Muscle layer of colon (tissue), 2 donors: ENCODE results near the gene VPS51.

ENCODE experiments used
- H3K27ac ChIP-seq: one replicate; pipeline ENCODE4 v1.7.0; 2013; ENCODE audit warnings: low read depth, mild to moderate bottlenecking, low read length, moderate library complexity
- H3K27me3 ChIP-seq, 2 donors: one replicate each; pipeline ENCODE4 v1.7.0; 2013; ENCODE audit warnings: low read length in 2 of 2, mild to moderate bottlenecking in 2 of 2; ENCODE audit not compliant: insufficient read depth in 2 of 2, control insufficient read depth in 1 of 2
- H3K36me3 ChIP-seq: one replicate; pipeline ENCODE4 v1.7.0; 2013; ENCODE audit warnings: mild to moderate bottlenecking, low read length; ENCODE audit not compliant: insufficient read depth
- H3K4me1 ChIP-seq: one replicate; pipeline ENCODE4 v1.7.0; 2013; ENCODE audit warnings: mild to moderate bottlenecking, low read length; ENCODE audit not compliant: insufficient read depth
- H3K4me3 ChIP-seq, 2 donors: one replicate each; pipeline ENCODE4 v1.7.0; 2013; ENCODE audit warnings: low read length in 2 of 2, low read depth in 1 of 2, mild to moderate bottlenecking in 1 of 2, moderate library complexity in 1 of 2
- H3K9ac ChIP-seq: one replicate; pipeline ENCODE4 v1.7.0; 2013; ENCODE audit warnings: low read length
- H3K9me3 ChIP-seq: one replicate; pipeline ENCODE4 v1.7.0; 2013; ENCODE audit warnings: mild to moderate bottlenecking, low read length
- donor health status: abdominal sarcoma.
- donor health status: Adenocarcinoma of cecum.

VPS51 gene

DNA sequence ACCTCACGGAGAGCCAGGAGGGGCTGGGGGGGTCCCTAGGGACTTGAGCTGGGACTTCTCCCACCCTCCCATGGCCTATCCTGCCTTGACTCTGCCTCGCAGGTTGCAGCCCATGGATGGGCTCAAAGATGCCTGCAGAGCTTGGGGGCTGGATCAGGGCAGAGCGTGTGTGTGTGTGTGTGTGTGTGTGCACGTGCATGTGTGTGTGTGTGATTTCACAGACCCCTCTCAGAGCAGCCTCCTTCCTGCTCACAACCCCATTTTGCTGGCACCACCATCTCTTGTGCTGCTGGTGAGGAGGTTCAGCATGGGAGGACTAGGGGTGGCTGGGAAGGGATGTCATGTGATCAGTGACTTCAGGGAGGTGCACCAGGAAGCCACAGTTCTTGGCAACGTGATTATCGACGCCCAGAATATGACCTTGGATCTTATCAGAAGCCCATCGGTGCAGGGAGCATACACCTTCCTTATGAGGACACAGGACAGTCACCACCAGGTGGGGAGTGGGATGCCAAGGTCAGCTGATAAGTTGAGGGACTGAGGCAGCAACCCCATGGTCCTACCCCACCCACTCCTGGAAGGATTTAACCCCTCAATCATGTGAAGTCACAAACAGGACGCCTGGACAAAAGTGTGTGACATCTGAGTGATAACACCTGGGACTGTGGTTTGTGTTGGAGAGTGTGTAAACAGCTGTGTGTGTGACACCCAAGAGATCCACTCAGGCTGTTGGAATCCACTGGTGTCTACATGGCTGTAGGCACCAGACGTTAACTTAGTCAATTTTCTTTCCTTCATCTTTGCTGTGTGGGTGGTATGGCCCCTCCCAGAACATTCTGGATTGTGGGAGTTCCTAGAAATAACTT lies 35.8 kb upstream of the VPS51 start:
- no peak overlapping the region for H3K9ac ChIP-seq
- no peaks in the 10 kb centered on the region for H3K36me3 ChIP-seq
- H3K27me3 ChIP-seq: no peaks in the 10 kb centered on the region
- no peak overlapping the region for H3K4me3 ChIP-seq
- no peak overlapping the region for H3K27ac ChIP-seq
- no peaks in the 10 kb centered on the region for H3K4me1 ChIP-seq
- no peaks in the 10 kb centered on the region for H3K9me3 ChIP-seq

DNA sequence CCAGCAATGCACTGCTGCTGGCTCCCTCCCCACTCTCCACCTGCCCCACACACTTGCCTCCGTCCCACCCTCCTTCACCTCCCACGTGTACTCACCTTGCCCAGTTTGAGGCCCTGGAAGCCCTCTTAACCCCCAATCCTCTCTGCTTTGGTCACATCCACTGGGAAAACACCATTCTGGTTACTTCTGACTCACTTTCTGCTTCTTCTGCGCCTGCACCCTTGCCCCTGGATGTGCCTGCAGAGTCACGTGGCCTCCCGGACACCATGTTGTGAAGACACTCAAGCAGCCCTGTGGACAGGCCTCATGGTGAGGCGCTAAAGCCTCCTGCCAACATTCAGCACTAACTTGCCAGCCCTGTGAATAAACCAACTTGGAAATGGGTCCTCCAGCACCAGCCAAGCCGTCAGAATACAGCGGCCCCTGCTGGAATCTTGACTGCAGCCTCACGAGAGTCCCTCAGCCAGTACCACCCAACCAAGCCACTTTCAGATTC lies 35.1 kb upstream of the VPS51 start:
- Histone ChIP-seq H3K4me3 (no peak overlapping the region), H3K27ac (no peak overlapping the region), H3K4me1 (no peaks in the 10 kb centered on the region), H3K9ac (no peak overlapping the region), H3K27me3 (no peaks in the 10 kb centered on the region), H3K9me3 (no peaks in the 10 kb centered on the region), H3K36me3 (no peaks in the 10 kb centered on the region)

GRCh38 chr11:65063532-65063931 lies 32.5 kb upstream of the VPS51 start:
- Histone ChIP-seq H3K4me1 (no peaks in the 10 kb centered on the region), H3K9me3 (no peaks in the 10 kb centered on the region), H3K4me3 (no peak overlapping the region), H3K27me3 (no peaks in the 10 kb centered on the region), H3K27ac (no peak overlapping the region), H3K9ac (no peak overlapping the region), H3K36me3 (no peaks in the 10 kb centered on the region)

GRCh38 chr11:65064847-65065240 lies 31.2 kb upstream of the VPS51 start:
- Histone ChIP-seq H3K36me3 (no peaks in the 10 kb centered on the region), H3K27ac (no peak overlapping the region), H3K4me3 (no peak overlapping the region), H3K9ac (no peak overlapping the region), H3K4me1 (no peaks in the 10 kb centered on the region), H3K27me3 (no peaks in the 10 kb centered on the region), H3K9me3 (no peaks in the 10 kb centered on the region)

- H3K36me3 ChIP-seq: no peaks in the 10 kb centered on the region
- no peaks in the 10 kb centered on the region for H3K9me3 ChIP-seq
- H3K27ac ChIP-seq: no peak overlapping the region
- H3K9ac ChIP-seq: no peak overlapping the region
- no peak overlapping the region for H3K4me3 ChIP-seq
- no peaks in the 10 kb centered on the region for H3K4me1 ChIP-seq
- H3K27me3 ChIP-seq: no peaks in the 10 kb centered on the region
Measured at GRCh38 chr11:65065851-65066250, 30.2 kb upstream of the VPS51 start.

- no peak overlapping the region for H3K4me3 ChIP-seq
- no peak overlapping the region for H3K27ac ChIP-seq
- no peaks in the 10 kb centered on the region for H3K9me3 ChIP-seq
- no peak overlapping the region for H3K9ac ChIP-seq
- H3K36me3 ChIP-seq: no peaks in the 10 kb centered on the region
- no peaks in the 10 kb centered on the region for H3K27me3 ChIP-seq
- no peaks in the 10 kb centered on the region for H3K4me1 ChIP-seq
Measured at GRCh38 chr11:65066315-65066714, 29.7 kb upstream of the VPS51 start.

GRCh38 chr11:65066805-65067291 lies 29.2 kb upstream of the VPS51 start:
- Histone ChIP-seq H3K4me3 (no peak overlapping the region), H3K27me3 (no peaks in the 10 kb centered on the region), H3K9me3 (no peaks in the 10 kb centered on the region), H3K4me1 (no peaks in the 10 kb centered on the region), H3K36me3 (no peaks in the 10 kb centered on the region), H3K27ac (no peak overlapping the region), H3K9ac (no peak overlapping the region)

- no peaks in the 10 kb centered on the region for H3K36me3 ChIP-seq
- no peaks in the 10 kb centered on the region for H3K9me3 ChIP-seq
Measured at GRCh38 chr11:65067446-65067845, 28.6 kb upstream of the VPS51 start.

DNA sequence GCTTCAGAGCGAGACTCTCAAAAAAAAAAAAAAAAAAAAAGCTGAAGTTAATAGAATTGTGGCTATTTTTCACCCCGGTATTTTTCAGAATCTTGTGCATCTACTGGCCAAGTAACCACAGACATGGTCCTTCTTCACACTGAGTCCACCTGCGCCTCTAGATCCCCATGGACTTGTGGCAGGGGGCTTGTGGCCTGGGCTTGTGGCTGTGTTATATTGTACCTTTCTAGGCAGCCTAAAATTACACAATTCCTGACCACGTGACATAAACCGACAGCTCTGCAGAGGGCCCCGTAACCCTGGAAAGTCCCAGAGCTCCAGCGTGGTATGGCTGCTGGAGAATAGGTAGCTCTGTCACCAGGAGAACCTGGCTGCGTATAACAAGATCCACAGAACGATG lies 26.8 kb upstream of the VPS51 start:
- Histone ChIP-seq H3K27me3 (no peaks in the 10 kb centered on the region), H3K4me3 (no peak overlapping the region), H3K4me1 (no peaks in the 10 kb centered on the region), H3K9me3 (no peaks in the 10 kb centered on the region), H3K36me3 (no peaks in the 10 kb centered on the region), H3K9ac (no peak overlapping the region), H3K27ac (no peak overlapping the region)

More at GRCh38 chr11:65067446-65067845, 28.6 kb upstream of the VPS51 start:
- Histone ChIP-seq H3K4me1 (no peaks in the 10 kb centered on the region), H3K27me3 (no peaks in the 10 kb centered on the region), H3K9ac (no peak overlapping the region), H3K27ac (no peak overlapping the region), H3K4me3 (no peak overlapping the region)

DNA sequence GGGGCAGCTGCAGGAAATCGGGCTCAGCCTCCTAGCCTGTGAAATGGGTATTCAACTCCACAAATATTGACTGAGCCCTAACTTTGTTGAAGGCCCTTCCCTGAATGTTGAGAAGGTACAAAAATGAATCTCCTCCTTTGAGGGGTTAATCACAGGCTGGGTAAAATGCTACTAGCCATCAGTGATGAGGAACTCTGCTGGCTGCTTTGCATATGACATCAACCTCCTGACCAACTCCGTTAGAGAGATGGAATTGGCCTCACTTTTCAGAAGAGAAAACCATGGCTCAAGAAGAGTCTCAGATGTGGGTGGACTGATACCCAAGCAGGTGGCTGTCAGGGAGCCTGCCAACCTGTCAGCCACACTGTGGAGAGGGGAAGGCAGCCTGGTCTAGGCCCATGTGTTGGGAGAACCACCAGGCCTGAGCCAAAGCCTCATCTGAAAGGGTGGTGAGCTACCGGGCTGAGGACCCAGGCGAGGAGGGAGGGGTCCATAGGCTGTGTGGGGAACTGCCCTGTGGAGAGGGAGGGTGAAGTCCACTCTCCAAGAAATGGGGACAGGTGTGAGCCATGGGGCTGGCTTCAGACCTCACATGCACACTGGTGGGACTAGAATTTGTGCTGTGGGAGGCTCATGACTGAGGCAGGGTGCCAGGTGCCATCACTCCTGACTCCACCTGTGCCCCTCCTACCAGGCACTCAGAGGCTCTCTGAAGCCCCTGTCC lies 23.9 kb upstream of the VPS51 start:
- Histone ChIP-seq H3K27ac (no peak overlapping the region), H3K27me3 (no peaks in the 10 kb centered on the region), H3K4me1 (no peaks in the 10 kb centered on the region), H3K36me3 (no peaks in the 10 kb centered on the region), H3K9me3 (no peaks in the 10 kb centered on the region), H3K9ac (no peak overlapping the region), H3K4me3 (no peak overlapping the region)

DNA sequence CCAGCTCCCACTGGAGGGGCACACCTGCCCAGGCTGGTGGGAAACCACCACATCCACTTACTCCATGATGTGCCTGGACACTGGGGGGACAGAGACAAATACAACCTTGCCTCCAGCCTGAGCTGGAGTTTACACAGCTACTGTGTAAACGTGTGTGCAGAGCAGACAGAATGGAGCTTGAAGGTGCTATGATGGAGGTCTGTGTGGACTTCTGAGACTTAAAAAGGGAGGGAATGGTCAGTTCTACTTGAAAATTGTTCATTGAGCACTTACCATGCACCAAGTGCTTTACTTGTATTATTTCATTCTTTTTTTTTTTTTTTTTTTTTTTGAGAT lies 23.4 kb upstream of the VPS51 start:
- no peaks in the 10 kb centered on the region for H3K36me3 ChIP-seq
- no peaks in the 10 kb centered on the region for H3K27me3 ChIP-seq
- no peaks in the 10 kb centered on the region for H3K9me3 ChIP-seq
- no peak overlapping the region for H3K4me3 ChIP-seq
- no peak overlapping the region for H3K9ac ChIP-seq
- H3K4me1 ChIP-seq: no peaks in the 10 kb centered on the region
- no peak overlapping the region for H3K27ac ChIP-seq
